ENCODE measurements around the gene TCAP.

The TCAP gene

GRCh38 chr17:39667945-39668924 is 3.1 kb downstream of the TCAP start, which contains the start of gene PNMT:
Gene PNMT, plus strand, starts transcription at chr17:39668453. Its CDS starts 23 bp downstream, at chr17:39668476.
- no peak for DNase-seq

GRCh38 chr17:39669897-39670735 is 5.0 kb downstream of the TCAP start:
- no peak for DNase-seq

GRCh38 chr17:39670746-39671145 is 5.6 kb downstream of the TCAP start:
- no peak for DNase-seq

- no peak for DNase-seq
These were observed 6.7 kb downstream of the TCAP start for GRCh38 chr17:39671651-39672521.

GRCh38 chr17:39672522-39673334 is 7.6 kb downstream of the TCAP start:
- DNase-seq: no peak

- no peak for DNase-seq
These were observed 8.4 kb downstream of the TCAP start for GRCh38 chr17:39673335-39674081.

GRCh38 chr17:39674179-39674578 is 9.0 kb downstream of the TCAP start:
- no peak for DNase-seq

- DNase-seq: no peak
These were observed 9.7 kb downstream of the TCAP start for GRCh38 chr17:39674702-39675389.

GRCh38 chr17:39675390-39676082 is 10.4 kb downstream of the TCAP start:
- no peak for DNase-seq

- no peak for DNase-seq
These were observed 11.2 kb downstream of the TCAP start for GRCh38 chr17:39676198-39676819.

- no peak for DNase-seq
These were observed 11.9 kb downstream of the TCAP start for GRCh38 chr17:39677072-39677471.

GRCh38 chr17:39677542-39678339 is 12.6 kb downstream of the TCAP start:
- no peak for DNase-seq

GRCh38 chr17:39678340-39679116 is 13.4 kb downstream of the TCAP start:
- DNase-seq: no peak

- no peak for DNase-seq
These were observed 14.5 kb downstream of the TCAP start for GRCh38 chr17:39679521-39680192.

- no peak for DNase-seq
These were observed 18.3 kb downstream of the TCAP start for GRCh38 chr17:39683295-39683939.
